ENCODE measurements around the gene MUC6.

DNA sequence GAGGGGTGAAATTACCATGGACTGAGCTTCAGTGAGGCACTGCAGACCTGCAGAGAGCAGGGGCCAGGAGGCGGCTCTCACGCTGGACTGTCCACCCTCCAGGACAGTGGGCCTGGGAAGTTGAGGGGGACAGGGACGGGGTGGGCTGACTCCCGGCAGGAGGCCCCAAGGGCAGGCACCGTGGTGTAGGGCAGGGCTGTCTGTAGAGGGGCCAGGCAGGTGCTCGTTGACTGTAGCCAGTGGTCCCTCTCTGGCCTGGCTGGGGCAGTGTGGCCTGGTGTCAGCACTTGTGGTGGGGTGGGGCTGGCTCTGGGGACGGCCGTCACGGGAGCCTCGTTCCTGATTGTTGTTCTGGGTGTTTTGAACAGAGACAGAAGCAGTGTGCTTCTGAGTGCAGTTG is 46.4 kb downstream of the MUC6 start:
- TF ChIP-seq EP300 (IDR thresholded peaks at IDR 0.05), result no peak
- TF ChIP-seq, protein P1, sequence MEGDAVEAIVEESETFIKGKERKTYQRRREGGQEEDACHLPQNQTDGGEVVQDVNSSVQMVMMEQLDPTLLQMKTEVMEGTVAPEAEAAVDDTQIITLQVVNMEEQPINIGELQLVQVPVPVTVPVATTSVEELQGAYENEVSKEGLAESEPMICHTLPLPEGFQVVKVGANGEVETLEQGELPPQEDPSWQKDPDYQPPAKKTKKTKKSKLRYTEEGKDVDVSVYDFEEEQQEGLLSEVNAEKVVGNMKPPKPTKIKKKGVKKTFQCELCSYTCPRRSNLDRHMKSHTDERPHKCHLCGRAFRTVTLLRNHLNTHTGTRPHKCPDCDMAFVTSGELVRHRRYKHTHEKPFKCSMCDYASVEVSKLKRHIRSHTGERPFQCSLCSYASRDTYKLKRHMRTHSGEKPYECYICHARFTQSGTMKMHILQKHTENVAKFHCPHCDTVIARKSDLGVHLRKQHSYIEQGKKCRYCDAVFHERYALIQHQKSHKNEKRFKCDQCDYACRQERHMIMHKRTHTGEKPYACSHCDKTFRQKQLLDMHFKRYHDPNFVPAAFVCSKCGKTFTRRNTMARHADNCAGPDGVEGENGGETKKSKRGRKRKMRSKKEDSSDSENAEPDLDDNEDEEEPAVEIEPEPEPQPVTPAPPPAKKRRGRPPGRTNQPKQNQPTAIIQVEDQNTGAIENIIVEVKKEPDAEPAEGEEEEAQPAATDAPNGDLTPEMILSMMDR (IDR thresholded peaks at IDR 0.05), result no peak
